MM.1S (cell line): Measurements from ENCODE around the gene ZNF585A.

ENCODE experiments used
- EZH2 ChIP-seq: fragments of 300-600 bp; sonication (generic); optimal IDR thresholded peaks from 2 replicates; pipeline ENCODE3; 2017; ENCODE audit warnings: low read depth, mild to moderate bottlenecking, antibody characterized with exemption, low read length, mixed read lengths
- TF ChIP-seq, protein P1 (sequence below): fragments of 300-600 bp; sonication (generic); IDR thresholded peaks from 2 replicates; pipeline ENCODE4 v1.5.1; 2016; ENCODE audit warnings: antibody characterized with exemption, low read length, mixed read lengths

DNA sequence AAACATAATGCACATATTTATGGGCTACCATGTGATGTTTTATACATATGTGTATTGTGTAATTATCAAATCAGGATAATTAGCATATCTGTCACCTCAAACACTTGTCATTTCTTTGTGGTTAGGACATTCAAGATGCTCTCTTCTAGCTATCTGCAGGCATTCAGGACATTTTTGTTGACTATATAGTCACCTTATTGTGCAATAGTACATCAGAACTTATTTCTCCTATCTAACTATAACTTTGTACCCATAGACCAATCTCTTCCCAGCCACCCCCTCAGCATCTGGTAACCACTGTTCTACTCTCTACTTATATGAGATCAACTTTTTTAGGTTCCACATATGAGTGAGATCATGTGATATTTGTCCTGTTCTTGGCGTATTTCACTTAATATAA lies 73.9 kb downstream of the ZNF585A start:
- TF ChIP-seq, protein P1, sequence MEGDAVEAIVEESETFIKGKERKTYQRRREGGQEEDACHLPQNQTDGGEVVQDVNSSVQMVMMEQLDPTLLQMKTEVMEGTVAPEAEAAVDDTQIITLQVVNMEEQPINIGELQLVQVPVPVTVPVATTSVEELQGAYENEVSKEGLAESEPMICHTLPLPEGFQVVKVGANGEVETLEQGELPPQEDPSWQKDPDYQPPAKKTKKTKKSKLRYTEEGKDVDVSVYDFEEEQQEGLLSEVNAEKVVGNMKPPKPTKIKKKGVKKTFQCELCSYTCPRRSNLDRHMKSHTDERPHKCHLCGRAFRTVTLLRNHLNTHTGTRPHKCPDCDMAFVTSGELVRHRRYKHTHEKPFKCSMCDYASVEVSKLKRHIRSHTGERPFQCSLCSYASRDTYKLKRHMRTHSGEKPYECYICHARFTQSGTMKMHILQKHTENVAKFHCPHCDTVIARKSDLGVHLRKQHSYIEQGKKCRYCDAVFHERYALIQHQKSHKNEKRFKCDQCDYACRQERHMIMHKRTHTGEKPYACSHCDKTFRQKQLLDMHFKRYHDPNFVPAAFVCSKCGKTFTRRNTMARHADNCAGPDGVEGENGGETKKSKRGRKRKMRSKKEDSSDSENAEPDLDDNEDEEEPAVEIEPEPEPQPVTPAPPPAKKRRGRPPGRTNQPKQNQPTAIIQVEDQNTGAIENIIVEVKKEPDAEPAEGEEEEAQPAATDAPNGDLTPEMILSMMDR = no peak
- no peak for TF ChIP-seq EZH2
